Right atrium auricular region (tissue), 2 donors: Measurements from ENCODE around the gene LAMC2. TPM values are rescaled to one million over a fixed set of nuclear protein-coding genes. Genes with fewer than 3 reads are reported as not detected.

Source experiments
- DNase-seq: peaks from one replicate; pipeline ENCODE4 v3.0.0-alpha.2; 2019; ENCODE audit warnings: low spot score
- H3K27ac ChIP-seq, 2 donors: fragments of 200-600 bp; sonication (generic); 1 replicate in 1 of 2; 2 replicates in 1 of 2; pipeline ENCODE4 v1.5.1; 2016 to 2019
- H3K27me3 ChIP-seq, 2 donors: fragments of 200-600 bp; sonication (generic); one replicate each; pipeline versions ENCODE4 v1.5.1 to v1.6.0; 2017 to 2019
- H3K36me3 ChIP-seq: fragments of 200-600 bp; sonication (generic); one replicate; pipeline ENCODE4 v1.5.1; 2016
- H3K4me1 ChIP-seq, 2 donors: fragments of 200-600 bp; sonication (generic); one replicate each; pipeline versions ENCODE4 v1.5.1 to v1.6.0; 2017 to 2019
- H3K4me3 ChIP-seq, 2 donors: fragments of 200-600 bp; sonication (generic); 1 replicate in 1 of 2; 2 replicates in 1 of 2; pipeline ENCODE4 v1.5.1; 2017 to 2019; ENCODE audit warnings: mild to moderate bottlenecking in 1 of 2, moderate library complexity in 1 of 2
- H3K9me3 ChIP-seq, 2 donors: fragments of 200-600 bp; sonication (generic); one replicate each; pipeline ENCODE4 v1.5.1; 2019
- CTCF ChIP-seq, 2 donors: fragments of 200-600 bp; sonication (generic); IDR thresholded peaks; one replicate each; pipeline ENCODE4 v1.5.1; 2019; ENCODE audit warnings: antibody characterized with exemption in 2 of 2
- total RNA-seq, 2 donors: library from RNA; depleted of rRNA; stranded (reverse); fragments of >200 nt; gene quantifications; one replicate each; pipeline ENCODE4 v1.1.0, GENCODE V29; 2016

Gene LAMC2
- total RNA-seq, 2 donors from 2014 or later, result 2.6 to 4.9 TPM

DNA sequence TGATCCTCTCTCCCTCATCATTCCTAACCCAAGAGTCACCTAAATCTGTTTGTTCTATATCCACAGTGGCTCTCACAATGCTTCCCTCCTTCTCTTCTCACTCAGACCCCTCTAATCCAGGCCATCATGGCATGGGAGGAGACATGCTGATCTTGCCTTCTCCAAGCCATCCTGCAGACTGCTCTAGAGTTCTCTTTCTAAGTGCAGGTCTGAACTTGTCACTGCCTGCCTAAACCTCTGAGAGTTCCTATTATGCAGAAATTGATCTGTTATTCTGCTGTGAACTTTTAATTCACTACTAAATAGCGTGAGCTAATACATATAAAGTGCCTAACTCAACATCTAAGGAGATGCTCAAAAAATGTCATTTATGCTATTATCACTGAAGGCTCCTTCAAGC, 26.8 kb downstream of the LAMC2 start:
- Histone ChIP-seq H3K9me3 (no peaks in the 10 kb centered on the region), H3K4me3 (no peak overlapping the region), H3K27ac (no peak overlapping the region), H3K36me3 (no peaks in the 10 kb centered on the region), H3K4me1 (peaks cover 0 to under 1% of the 10 kb centered on the region in 2 donors), H3K27me3 (no peaks in the 10 kb centered on the region)
- TF ChIP-seq CTCF (IDR thresholded peaks at IDR 0.05), result no peak
- no peak for DNase-seq

DNA sequence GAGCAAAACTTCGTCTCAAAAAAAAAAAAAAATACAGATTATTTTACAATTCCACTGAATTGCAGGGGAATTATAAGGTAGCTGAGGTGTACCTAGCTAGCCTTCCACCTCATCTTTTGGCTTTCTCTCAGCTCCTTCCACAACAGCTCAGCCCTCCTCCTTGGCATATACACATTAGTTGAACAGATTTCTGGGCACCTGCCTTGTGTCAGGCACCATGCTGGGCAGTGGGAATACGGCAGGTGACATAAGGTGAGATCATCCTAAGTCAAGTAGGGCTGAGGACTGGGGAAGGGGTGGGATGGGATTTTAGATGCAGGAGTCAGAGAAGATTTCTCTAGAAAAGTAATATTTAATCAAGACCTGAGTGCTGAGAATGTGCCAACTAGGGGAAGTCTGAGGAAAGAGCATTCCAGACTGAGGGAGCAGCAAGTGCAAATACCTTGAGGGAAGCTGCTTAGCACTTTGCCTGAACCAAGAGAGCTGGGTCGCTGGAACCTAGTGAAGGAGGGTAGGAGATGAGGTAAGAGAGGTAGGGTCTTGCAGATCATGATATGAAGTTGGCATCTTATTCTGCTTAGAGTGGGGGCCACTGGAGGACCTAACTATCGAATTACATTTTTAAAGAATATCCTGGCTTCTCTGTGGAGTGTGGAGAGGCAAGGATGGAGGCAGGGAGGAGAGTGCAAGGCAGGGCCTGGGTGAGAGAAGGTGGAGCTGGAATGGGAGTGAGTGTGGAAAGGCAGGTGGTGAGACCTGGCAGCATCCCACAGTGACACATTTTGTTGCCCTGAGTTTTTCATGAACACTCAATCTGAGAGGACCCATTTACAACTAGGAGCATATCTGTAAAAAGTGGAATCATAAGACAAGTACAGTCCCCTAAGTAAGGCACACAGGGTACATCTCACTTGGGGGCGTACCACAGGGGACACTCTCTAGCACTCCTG, 28.2 kb downstream of the LAMC2 start:
- Histone ChIP-seq H3K9me3 (no peaks in the 10 kb centered on the region), H3K36me3 (no peaks in the 10 kb centered on the region), H3K27me3 (no peaks in the 10 kb centered on the region), H3K27ac (no peak overlapping the region), H3K4me3 (no peak overlapping the region), H3K4me1 (peaks cover 0 to 15% of the 10 kb centered on the region in 2 donors)
- DNase-seq, result no peak
- TF ChIP-seq CTCF (IDR thresholded peaks at IDR 0.05), result no peak

DNA sequence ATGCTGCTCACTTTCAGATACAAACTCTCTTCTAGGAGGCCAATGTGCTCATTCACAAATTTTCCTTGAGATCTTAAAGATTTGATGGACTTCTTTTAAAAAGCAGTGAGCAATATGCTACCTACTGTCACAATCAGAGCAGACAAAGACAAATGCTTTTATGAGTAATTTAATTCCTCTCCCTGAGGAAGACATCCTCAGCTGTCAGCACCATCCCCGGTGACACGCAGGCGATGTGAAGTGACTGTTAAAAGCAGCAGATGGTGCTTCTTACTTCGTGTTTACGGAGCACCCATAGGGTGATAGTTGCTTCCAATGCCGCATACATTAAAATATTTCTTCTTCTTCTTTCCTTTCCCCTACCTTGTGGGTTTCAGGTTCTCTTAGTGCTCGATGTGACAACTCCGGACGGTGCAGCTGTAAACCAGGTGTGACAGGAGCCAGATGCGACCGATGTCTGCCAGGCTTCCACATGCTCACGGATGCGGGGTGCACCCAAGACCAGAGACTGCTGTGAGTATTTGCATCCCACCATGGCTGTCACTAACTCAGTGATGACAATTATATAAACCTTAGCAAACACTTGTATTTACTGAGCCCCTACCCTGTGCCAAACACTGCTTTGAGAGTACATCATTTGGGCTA, 29.1 kb downstream of the LAMC2 start:
- Histone ChIP-seq H3K4me1 (peaks cover 0 to 18% of the 10 kb centered on the region in 2 donors), H3K36me3 (no peaks in the 10 kb centered on the region), H3K27ac (no peak overlapping the region), H3K9me3 (no peaks in the 10 kb centered on the region), H3K4me3 (no peak overlapping the region), H3K27me3 (no peaks in the 10 kb centered on the region)
- TF ChIP-seq CTCF (IDR thresholded peaks at IDR 0.05), result no peak
- DNase-seq, result no peak

DNA sequence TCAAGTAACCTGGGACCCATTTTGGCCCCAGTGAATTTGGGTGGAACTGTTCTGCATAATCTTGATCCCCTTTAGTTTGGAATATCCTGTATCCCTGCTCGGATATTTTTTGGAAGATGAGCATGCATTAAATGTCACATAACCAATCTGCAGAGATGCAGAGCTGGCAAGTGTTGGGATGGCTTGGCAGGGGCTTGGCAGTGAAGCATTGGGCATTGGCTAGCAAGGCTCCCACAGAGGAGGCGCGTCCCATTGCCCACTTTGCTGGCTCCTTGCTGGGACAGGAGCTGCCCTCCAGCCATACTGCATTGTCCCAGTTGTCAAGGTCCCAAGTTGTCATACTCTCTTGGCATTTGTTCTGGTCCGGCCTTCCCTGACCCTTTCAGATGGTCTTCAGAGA, 29.9 kb downstream of the LAMC2 start:
- no peaks in the 10 kb centered on the region for H3K27me3 ChIP-seq
- H3K9me3 ChIP-seq, result no peaks in the 10 kb centered on the region
- no peak overlapping the region for H3K27ac ChIP-seq
- H3K4me1 ChIP-seq, result peaks cover 0 to 18% of the 10 kb centered on the region in 2 donors
- no peak for DNase-seq
- TF ChIP-seq CTCF (IDR thresholded peaks at IDR 0.05), result no peak
- no peak overlapping the region for H3K4me3 ChIP-seq
- no peaks in the 10 kb centered on the region for H3K36me3 ChIP-seq

DNA sequence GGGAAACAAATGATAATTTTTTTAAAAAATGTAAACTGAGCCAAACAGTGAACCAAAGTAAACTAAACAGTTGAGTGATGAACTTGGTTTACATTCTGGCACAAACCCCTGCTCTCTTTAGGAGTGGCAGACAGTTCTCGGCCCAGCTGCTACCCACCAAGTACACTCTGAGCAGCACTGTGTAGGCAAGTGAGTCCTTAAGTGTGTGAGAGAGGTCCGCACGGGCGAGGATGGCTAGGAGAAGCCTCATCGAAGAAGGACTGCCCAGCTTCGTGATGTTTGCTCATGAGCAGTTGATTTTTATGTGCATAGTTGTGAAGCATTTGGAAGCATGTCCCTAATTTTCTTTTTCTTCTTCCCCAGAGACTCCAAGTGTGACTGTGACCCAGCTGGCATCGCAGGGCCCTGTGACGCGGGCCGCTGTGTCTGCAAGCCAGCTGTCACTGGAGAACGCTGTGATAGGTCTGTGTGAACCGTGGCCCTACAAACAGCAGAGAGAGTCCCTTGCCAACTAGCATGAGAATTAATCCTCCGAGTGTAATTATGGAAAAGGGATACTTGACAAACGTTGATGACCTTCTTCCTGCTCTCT, 32.1 kb downstream of the LAMC2 start:
- H3K9me3 ChIP-seq, result no peaks in the 10 kb centered on the region
- peak overlapping the region; percentile 61 to 74 for H3K27ac ChIP-seq
- no peaks in the 10 kb centered on the region for H3K36me3 ChIP-seq
- DNase-seq, result peak; percentile 75
- no peaks in the 10 kb centered on the region for H3K27me3 ChIP-seq
- TF ChIP-seq CTCF (IDR thresholded peaks at IDR 0.05), result no peak
- H3K4me1 ChIP-seq, result peaks cover 0 to 18% of the 10 kb centered on the region in 2 donors
- H3K4me3 ChIP-seq, result no peak overlapping the region
